HepG2 (cell line): ENCODE data around the gene SLC34A3. TPM values are rescaled to one million over a fixed set of nuclear protein-coding genes. Genes with fewer than 3 reads are reported as not detected.
A peak's percentile ranks its signal among the peaks of the same experiment; 100 is the strongest.

Source experiments
- ATAC-seq: fragments of 200-7000 bp; cut with Tn5 transposase; 3 replicates; pipeline ENCODE4 v1.9.1; 2020; ENCODE audit warnings: mild to moderate bottlenecking, moderate library complexity
- BruUV-seq: library from RNA; stranded (reverse); fragments of 400-500 nt; replicated peaks from 2 replicates; lab custom pipeline; 2021; lab: Mats Ljungman, UMichigan
- CTCF ChIA-PET: fragments of 300-600 bp; formaldehyde crosslinking; extraction: SDS; loops from one replicate; lab custom pipeline; 2021; ENCODE audit warnings: low total read pairs, inconsistent platforms, low intra/inter-chr PET ratio; lab: Yijun Ruan, JAX
- POLR2A ChIA-PET: fragments of 350-600 bp; sonication (Branson Sonifier 250); formaldehyde crosslinking; loops from one replicate; lab custom pipeline; 2020; ENCODE audit warnings: antibody characterized with exemption, inconsistent platforms; lab: Yijun Ruan, JAX
- DNase-seq: peaks from one replicate; pipeline ENCODE4 v3.0.0-alpha.2; 2015; ENCODE audit warnings: low spot score
- FAIRE-seq: peaks from 3 replicates; lab custom pipeline; 2011; peaks lifted over from hg19 to GRCh38; lab: Jason Lieb, UNC
- H2AFZ ChIP-seq: one replicate; pipeline ENCODE4 v1.6.1; 2011; ENCODE audit warnings: low read length, inconsistent platforms
- H3K27ac ChIP-seq: fragments of 300-600 bp; 3 replicates; pipeline ENCODE4 v1.8.0; 2011; ENCODE audit warnings: mixed run types, mild to moderate bottlenecking, mixed read lengths, low read length, inconsistent platforms; ENCODE audit not compliant: insufficient read depth; ENCODE audit errors: extremely low read length
- H3K27me3 ChIP-seq, 2 experiments: fragments of 200-600 bp in 1 of 2; 2 replicates in 1 of 2; 3 replicates in 1 of 2; pipeline versions ENCODE4 v1.6.0 to v1.8.0; 2011; ENCODE audit warnings: low read length in 2 of 2, mild to moderate bottlenecking in 2 of 2, moderate library complexity in 2 of 2, inconsistent platforms in 1 of 2; ENCODE audit not compliant: insufficient read depth in 2 of 2, control insufficient read depth in 1 of 2
- H3K36me3 ChIP-seq, 2 experiments: fragments of 200-600 bp in 1 of 2; replicated peaks in 1 of 2; 2 replicates in 1 of 2; 3 replicates in 1 of 2; pipeline versions ENCODE4 v1.5.1 to v1.8.0; 2011; ENCODE audit warnings: low read length in 2 of 2, inconsistent platforms in 1 of 2; ENCODE audit not compliant: insufficient read depth in 2 of 2, control insufficient read depth in 1 of 2
- H3K4me1 ChIP-seq: 2 replicates; pipeline ENCODE4 v1.5.1; 2012; ENCODE audit warnings: low read length, inconsistent platforms; ENCODE audit not compliant: insufficient read depth
- H3K4me2 ChIP-seq: 2 replicates; pipeline ENCODE4 v1.6.0; 2011; ENCODE audit warnings: low read depth, low read length, inconsistent platforms
- H3K4me3 ChIP-seq, 3 experiments: fragments of 200-600 bp in 1 of 3; sonication (generic), shearing (Covaris generic) in 1 of 3; replicated peaks in 1 of 3; 2 replicates each; pipeline ENCODE4 v1.5.1; 2011 to 2016; ENCODE audit warnings: low read length in 3 of 3, inconsistent platforms in 2 of 3, low read depth in 2 of 3, mild to moderate bottlenecking in 2 of 3, control low read depth in 1 of 3, mixed read lengths in 1 of 3; ENCODE audit not compliant: insufficient read depth in 1 of 3
- H3K79me2 ChIP-seq: one replicate; pipeline ENCODE4 v1.6.1; 2011; ENCODE audit warnings: low read length, inconsistent platforms; ENCODE audit not compliant: insufficient read depth
- H3K9ac ChIP-seq: 2 replicates; pipeline ENCODE4 v1.6.0; 2011; ENCODE audit warnings: mild to moderate bottlenecking, low read depth, low read length, inconsistent platforms; ENCODE audit not compliant: insufficient read depth
- H3K9me3 ChIP-seq: 2 replicates; pipeline ENCODE4 v1.5.1; 2012; ENCODE audit warnings: mild to moderate bottlenecking, low read length
- H4K20me1 ChIP-seq: 2 replicates; pipeline ENCODE4 v1.6.0; 2011; ENCODE audit warnings: inconsistent platforms, mild to moderate bottlenecking, low read length, moderate library complexity; ENCODE audit not compliant: insufficient read depth
- AGO1 ChIP-seq: fragments of 200-400 bp; formaldehyde crosslinking; IDR thresholded peaks from 2 replicates; pipeline ENCODE4 v1.6.1; 2017; ENCODE audit warnings: mild to moderate bottlenecking, low read depth, low read length, moderate library complexity; ENCODE audit not compliant: poor library complexity, severe bottlenecking
- HMG20B ChIP-seq: conservative IDR thresholded peaks from 2 replicates; pipeline ENCODE4 v1.6.1; 2016; ENCODE audit warnings: missing genetic modification reagents, missing compliant biosample characterization
- TFAP4 ChIP-seq: sonication (generic); IDR thresholded peaks from 2 replicates; pipeline ENCODE4 v1.6.1; 2016; ENCODE audit warnings: low read depth, borderline replicate concordance
- U2AF1 ChIP-seq: fragments of 200-400 bp; formaldehyde crosslinking; optimal IDR thresholded peaks from 2 replicates; pipeline ENCODE3; 2017; ENCODE audit warnings: mild to moderate bottlenecking, low read depth, low read length
- ZBTB40 ChIP-seq, 2 experiments: fragments of 450-650 bp in 1 of 2; sonication (generic) in 1 of 2; formaldehyde crosslinking in 1 of 2; IDR thresholded peaks; 2 replicates each; pipeline versions ENCODE4 v1.6.1 to v1.8.0; 2016 to 2022; ENCODE audit warnings: antibody characterized with exemption in 1 of 2, mild to moderate bottlenecking in 1 of 2, missing genetic modification reagents in 1 of 2
- ZNF225 ChIP-seq: sonication (generic); formaldehyde crosslinking; IDR thresholded peaks from 2 replicates; pipeline ENCODE4 v1.4.0; 2020; ENCODE audit warnings: mild to moderate bottlenecking, missing genetic modification reagents
- ZNF331 ChIP-seq: sonication (generic); formaldehyde crosslinking; IDR thresholded peaks from 2 replicates; pipeline ENCODE4 v1.4.0; 2020; ENCODE audit warnings: missing genetic modification reagents
- WGBS: methylation state at CpG from one replicate; pipeline ENCODE4 v1.1.6; 2017; ENCODE audit warnings: low lambda C conversion rate; 5-methylcytosine and 5-hydroxymethylcytosine counted together
- in situ Hi-C: cut with HindIII; loops from 2 replicates; pipeline ENCODE4 v1.10.0; 2017; ENCODE audit warnings: low pct_unique_long_range_greater_than_20kb; ENCODE audit not compliant: extremely low pct_ligation_motif_present
- intact Hi-C: fragments of 100-400 bp; cut with micrococcal nuclease; formaldehyde crosslinking; loops from one replicate; pipeline ENCODE4 v1.10.0; 2022; ENCODE audit not compliant: unreplicated experiment
- polyA plus RNA-seq, 8 experiments: library from polyadenylated mRNA; depleted of rRNA in 3 of 8; stranded (reverse) in 7 of 8; unstranded in 1 of 8; fragments of >200 nt; fragmentation: Illumina TruSeq in 4 of 8; extraction: Trizol in 4 of 8; gene quantifications; 2 replicates each; pipeline versions ENCODE4 v1.2.1 to v1.2.3, GENCODE V29; 2011 to 2016; ENCODE audit warnings: low read depth in 4 of 8, missing spikeins in 1 of 8, mixed read lengths in 1 of 8; ENCODE audit not compliant: insufficient read depth in 1 of 8
- total RNA-seq, 5 experiments: library from RNA; depleted of rRNA; stranded (reverse); fragments of >200 nt; fragmentation: Illumina TruSeq; extraction: Trizol; gene quantifications; 2 replicates each; pipeline ENCODE4 v1.2.3, GENCODE V29; 2016; ENCODE audit warnings: low read depth in 1 of 5
- TF ChIP-seq, protein P1 (sequence below): IDR thresholded peaks from 2 replicates; pipeline ENCODE4 v1.6.1; 2016; ENCODE audit warnings: mild to moderate bottlenecking
- TF ChIP-seq, protein P2 (sequence below), 2 experiments: sonication (generic) in 1 of 2; formaldehyde crosslinking in 1 of 2; IDR thresholded peaks; 2 replicates each; pipeline versions ENCODE4 v1.4.0 to v1.6.1; 2018 to 2020; ENCODE audit warnings: missing genetic modification reagents in 2 of 2, borderline replicate concordance in 1 of 2, low read depth in 1 of 2, mild to moderate bottlenecking in 1 of 2, missing biosample characterization in 1 of 2

Gene SLC34A3
- total and polyA plus RNA-seq, 2 of the 13 experiments (the other 11 are each of a cell fraction or from before 2014, with no cell fraction given): 0.07 to 1.0 TPM

DNA sequence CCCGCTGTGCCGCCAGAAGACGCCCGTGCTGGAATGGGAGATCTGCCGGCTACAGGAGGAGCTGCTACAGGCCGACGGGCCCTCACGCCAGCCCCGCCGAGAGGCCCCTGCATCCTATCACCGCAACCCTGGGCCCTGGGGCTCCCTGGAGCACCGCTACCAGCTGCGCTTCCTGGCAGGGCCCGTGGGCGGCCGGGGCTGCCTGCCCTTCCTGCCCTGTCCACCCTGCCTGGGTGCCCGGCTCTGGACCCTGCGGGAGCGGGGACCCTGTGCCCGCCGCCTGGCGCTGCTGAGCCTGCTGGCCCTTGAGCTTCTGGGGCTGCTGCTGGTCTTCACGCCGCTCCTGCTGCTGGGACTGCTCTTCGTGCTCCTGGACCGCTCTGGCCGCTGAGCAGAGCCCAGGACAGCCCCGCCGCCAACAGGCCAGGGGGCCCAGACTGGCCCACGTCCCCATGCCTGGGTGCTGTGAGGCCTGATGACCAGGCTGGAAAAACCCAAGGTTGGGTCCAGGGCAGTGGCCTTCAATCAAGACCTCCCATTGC lies 12.4 kb upstream of the SLC34A3 start:
- no peaks in the 10 kb centered on the region; a peak in 1 of 5 replicates for H3K27me3 ChIP-seq
- ATAC-seq (peak; percentile 5), FAIRE-seq (no peak), DNase-seq (no peak)
- ChIA-PET POLR2A (interaction anchor here (1.0 to 13.4 kb wide), 12 partner anchors 8 to 137 kb away, joined by 3 to 225 read pairs (median 8); partner anchors contain the start of genes ANAPC2, NDOR1, RNF224 and SSNA1), CTCF (no interaction called here)
- 47% methylated on average over 3 of the region's 30 CpGs for WGBS
- peak overlapping the region; percentile 84 for H3K27ac ChIP-seq
- H2AFZ ChIP-seq: no peak overlapping the region
- H3K9me3 ChIP-seq: no peaks in the 10 kb centered on the region
- in situ Hi-C loops: no loop called here
- peaks cover 3% of the 10 kb centered on the region for H3K79me2 ChIP-seq
- peak overlapping the region; percentile 68 to 83 (median 77) for H3K4me3 ChIP-seq
- intact Hi-C loops: no loop called here
- H3K4me2 ChIP-seq: peak overlapping the region; percentile 90
- peaks cover 4% of the 10 kb centered on the region; the same call in 1 of the 2 replicates for H4K20me1 ChIP-seq
- H3K9ac ChIP-seq: peak overlapping the region; percentile 77
- H3K36me3 ChIP-seq: no peaks in the 10 kb centered on the region
- BruUV-seq: no TSS peak
- peaks cover 34% of the 10 kb centered on the region for H3K4me1 ChIP-seq
- TF ChIP-seq ZNF331 (CRISPR knock-in tag) (no peak), HMG20B (no peak), TFAP4 (peak; percentile 4; the same call in 1 of the 2 replicates), ZNF225 (0 out of 2 replicates have a peak, but pooled peaks have one; percentile 49), ZBTB40 (IDR thresholded peaks at IDR 0.05) (no peak), ZBTB40 (CRISPR knock-in tag; IDR thresholded peaks at IDR 0.05) (0 out of 2 replicates have a peak, but pooled peaks have one; percentile 1), U2AF1 (no peak), AGO1 (peak; percentile 44)
- TF ChIP-seq, protein P1, sequence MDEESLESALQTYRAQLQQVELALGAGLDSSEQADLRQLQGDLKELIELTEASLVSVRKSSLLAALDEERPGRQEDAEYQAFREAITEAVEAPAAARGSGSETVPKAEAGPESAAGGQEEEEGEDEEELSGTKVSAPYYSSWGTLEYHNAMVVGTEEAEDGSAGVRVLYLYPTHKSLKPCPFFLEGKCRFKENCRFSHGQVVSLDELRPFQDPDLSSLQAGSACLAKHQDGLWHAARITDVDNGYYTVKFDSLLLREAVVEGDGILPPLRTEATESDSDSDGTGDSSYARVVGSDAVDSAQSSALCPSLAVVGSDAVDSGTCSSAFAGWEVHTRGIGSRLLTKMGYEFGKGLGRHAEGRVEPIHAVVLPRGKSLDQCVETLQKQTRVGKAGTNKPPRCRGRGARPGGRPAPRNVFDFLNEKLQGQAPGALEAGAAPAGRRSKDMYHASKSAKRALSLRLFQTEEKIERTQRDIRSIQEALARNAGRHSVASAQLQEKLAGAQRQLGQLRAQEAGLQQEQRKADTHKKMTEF (CRISPR knock-in tag): no peak
- TF ChIP-seq, protein P2, sequence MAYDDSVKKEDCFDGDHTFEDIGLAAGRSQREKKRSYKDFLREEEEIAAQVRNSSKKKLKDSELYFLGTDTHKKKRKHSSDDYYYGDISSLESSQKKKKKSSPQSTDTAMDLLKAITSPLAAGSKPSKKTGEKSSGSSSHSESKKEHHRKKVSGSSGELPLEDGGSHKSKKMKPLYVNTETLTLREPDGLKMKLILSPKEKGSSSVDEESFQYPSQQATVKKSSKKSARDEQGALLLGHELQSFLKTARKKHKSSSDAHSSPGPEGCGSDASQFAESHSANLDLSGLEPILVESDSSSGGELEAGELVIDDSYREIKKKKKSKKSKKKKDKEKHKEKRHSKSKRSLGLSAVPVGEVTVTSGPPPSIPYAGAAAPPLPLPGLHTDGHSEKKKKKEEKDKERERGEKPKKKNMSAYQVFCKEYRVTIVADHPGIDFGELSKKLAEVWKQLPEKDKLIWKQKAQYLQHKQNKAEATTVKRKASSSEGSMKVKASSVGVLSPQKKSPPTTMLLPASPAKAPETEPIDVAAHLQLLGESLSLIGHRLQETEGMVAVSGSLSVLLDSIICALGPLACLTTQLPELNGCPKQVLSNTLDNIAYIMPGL (CRISPR knock-in tag; IDR thresholded peaks at IDR 0.05; ENCODE audit: borderline replicate concordance in 1 of 2, low read depth in 1 of 2): peak in 1 of 2 experiments; percentile 42; a peak in 1 of 4 replicates
